ENCODE data around the gene UQCRC1. TPM values are rescaled to one million over a fixed set of nuclear protein-coding genes. Genes with fewer than 3 reads are reported as not detected.

Gene UQCRC1
- total and polyA plus RNA-seq, 2 donors (not counting 1 experiment from before 2014, with no cell fraction given), result 99.9 to 132 TPM

GRCh38 chr3:48595526-48596121 is 13.8 kb downstream of the UQCRC1 start:
- WGBS (ENCODE audit: insufficient coverage), result 53% methylated on average over 5 of the region's 10 CpGs
- TF ChIP-seq, protein P1, sequence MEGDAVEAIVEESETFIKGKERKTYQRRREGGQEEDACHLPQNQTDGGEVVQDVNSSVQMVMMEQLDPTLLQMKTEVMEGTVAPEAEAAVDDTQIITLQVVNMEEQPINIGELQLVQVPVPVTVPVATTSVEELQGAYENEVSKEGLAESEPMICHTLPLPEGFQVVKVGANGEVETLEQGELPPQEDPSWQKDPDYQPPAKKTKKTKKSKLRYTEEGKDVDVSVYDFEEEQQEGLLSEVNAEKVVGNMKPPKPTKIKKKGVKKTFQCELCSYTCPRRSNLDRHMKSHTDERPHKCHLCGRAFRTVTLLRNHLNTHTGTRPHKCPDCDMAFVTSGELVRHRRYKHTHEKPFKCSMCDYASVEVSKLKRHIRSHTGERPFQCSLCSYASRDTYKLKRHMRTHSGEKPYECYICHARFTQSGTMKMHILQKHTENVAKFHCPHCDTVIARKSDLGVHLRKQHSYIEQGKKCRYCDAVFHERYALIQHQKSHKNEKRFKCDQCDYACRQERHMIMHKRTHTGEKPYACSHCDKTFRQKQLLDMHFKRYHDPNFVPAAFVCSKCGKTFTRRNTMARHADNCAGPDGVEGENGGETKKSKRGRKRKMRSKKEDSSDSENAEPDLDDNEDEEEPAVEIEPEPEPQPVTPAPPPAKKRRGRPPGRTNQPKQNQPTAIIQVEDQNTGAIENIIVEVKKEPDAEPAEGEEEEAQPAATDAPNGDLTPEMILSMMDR (IDR thresholded peaks at IDR 0.05), result no peak
- TF ChIP-seq EZH2 (IDR thresholded peaks at IDR 0.05; ENCODE audit: borderline replicate concordance, insufficient read depth, low read depth, low read length, poor library complexity, severe bottlenecking), result no peak
- Histone ChIP-seq H3K27me3 (replicated peaks in 1 of 4; ENCODE audit: control extremely low read depth in 1 of 4, control insufficient read depth in 3 of 4, insufficient read depth in 4 of 4, low read length in 3 of 4) (peaks cover 0 to 33% (median 6%) of the 10 kb centered on the region in 4 experiments), H3K4me1 (ENCODE audit: control insufficient read depth in 2 of 2, insufficient read depth in 2 of 2, low read length in 2 of 2) (peaks cover 4 to 9% of the 10 kb centered on the region in 2 donors), H4K20me1 (ENCODE audit: control insufficient read depth, insufficient read depth, low read length, poor library complexity, severe bottlenecking) (no peaks in the 10 kb centered on the region), H3K27ac (ENCODE audit: low read length in 2 of 2) (no peak overlapping the region), H2AFZ (ENCODE audit: insufficient read depth, low read depth, low read length, poor library complexity, severe bottlenecking) (no peak overlapping the region), H3K9me3 (ENCODE audit: control extremely low read depth in 1 of 3, control insufficient read depth in 2 of 3, insufficient read depth in 1 of 3, low read length in 2 of 3) (no peaks in the 10 kb centered on the region), H3K9ac (ENCODE audit: low read length) (no peak overlapping the region), H3K4me3 (ENCODE audit: control extremely low read depth in 1 of 5, extremely low read depth in 1 of 5, insufficient read depth in 1 of 5, low read depth in 2 of 5, low read length in 4 of 5) (no peak overlapping the region), H3K36me3 (replicated peaks in 1 of 2; ENCODE audit: control extremely low read depth in 1 of 2, control insufficient read depth in 1 of 2, extremely low read depth in 1 of 2, insufficient read depth in 2 of 2, low read length in 1 of 2) (peaks cover 0 to 30% of the 10 kb centered on the region in 2 experiments), H3K79me2 (ENCODE audit: control insufficient read depth, insufficient read depth, low read length) (no peaks in the 10 kb centered on the region), H3K4me2 (replicated peaks; ENCODE audit: low read depth, low read length, poor library complexity, severe bottlenecking) (peak overlapping the region; percentile 53)
- ChIA-PET POLR2A (no interaction called here), CTCF (no interaction called here)
- H3K4me1 Mint-ChIP-seq, result peaks cover 9% of the 10 kb centered on the region
- no peaks in the 10 kb centered on the region for H3K9me3 Mint-ChIP-seq (ENCODE audit: insufficient read depth)
- ATAC-seq (ENCODE audit: low read depth) (peak; percentile 13), DNase-seq (no peak)
- no peak overlapping the region for H3K27ac Mint-ChIP-seq
- no peak overlapping the region for H3K4me3 Mint-ChIP-seq
- peaks cover 21% of the 10 kb centered on the region for H3K27me3 Mint-ChIP-seq
- intact Hi-C loops (cut with micrococcal nuclease), result no loop called here

- peak within 1 kb of the TSS; percentile 38 for H2AFZ ChIP-seq (ENCODE audit: insufficient read depth, low read depth, low read length, poor library complexity, severe bottlenecking)
- ATAC-seq (ENCODE audit: low read depth) (peak; percentile 15), DNase-seq (peak; percentile 71)
- Mint-ChIP-seq H3K4me3 (peak within 1 kb of the TSS; percentile 45), H3K27ac (no peak within 1 kb of the TSS), H3K4me1 (peaks cover 9% of the 10 kb centered on the region), H3K9me3 (ENCODE audit: insufficient read depth) (no peaks in the 10 kb centered on the region), H3K27me3 (peaks cover 24% of the 10 kb centered on the region)
- H3K4me2 ChIP-seq (replicated peaks; ENCODE audit: low read depth, low read length, poor library complexity, severe bottlenecking), result peak within 1 kb of the TSS; percentile 53
- H3K9ac ChIP-seq (ENCODE audit: low read length), result no peak within 1 kb of the TSS
- peaks cover 4 to 9% of the 10 kb centered on the region in 2 donors for H3K4me1 ChIP-seq (ENCODE audit: control insufficient read depth in 2 of 2, insufficient read depth in 2 of 2, low read length in 2 of 2)
- no peak within 1 kb of the TSS for H3K4me3 ChIP-seq (ENCODE audit: control extremely low read depth in 1 of 5, extremely low read depth in 1 of 5, insufficient read depth in 1 of 5, low read depth in 2 of 5, low read length in 4 of 5)
- POLR2A ChIA-PET, result no interaction called here
- H3K36me3 ChIP-seq (replicated peaks in 1 of 2; ENCODE audit: control extremely low read depth in 1 of 2, control insufficient read depth in 1 of 2, extremely low read depth in 1 of 2, insufficient read depth in 2 of 2, low read length in 1 of 2), result peaks cover 0 to 24% of the 10 kb centered on the region in 2 experiments
- WGBS (ENCODE audit: insufficient coverage), result 4% methylated on average over 26 of the region's 35 CpGs
- H3K79me2 ChIP-seq (ENCODE audit: control insufficient read depth, insufficient read depth, low read length), result no peaks in the 10 kb centered on the region
- intact Hi-C loops (cut with micrococcal nuclease), result no loop called here
- H3K27me3 ChIP-seq (replicated peaks in 1 of 4; ENCODE audit: control extremely low read depth in 1 of 4, control insufficient read depth in 3 of 4, insufficient read depth in 4 of 4, low read length in 3 of 4), result peaks cover 0 to 33% (median 6%) of the 10 kb centered on the region in 4 experiments
- no peaks in the 10 kb centered on the region for H4K20me1 ChIP-seq (ENCODE audit: control insufficient read depth, insufficient read depth, low read length, poor library complexity, severe bottlenecking)
- H3K27ac ChIP-seq (ENCODE audit: low read length in 2 of 2), result no peak within 1 kb of the TSS
- CTCF ChIA-PET, result no interaction called here
- TF ChIP-seq, protein P1 (IDR thresholded peaks at IDR 0.05), result no peak
- TF ChIP-seq EZH2 (IDR thresholded peaks at IDR 0.05; ENCODE audit: borderline replicate concordance, insufficient read depth, low read depth, low read length, poor library complexity, severe bottlenecking), result no peak
- no peaks in the 10 kb centered on the region for H3K9me3 ChIP-seq (ENCODE audit: control extremely low read depth in 1 of 3, control insufficient read depth in 2 of 3, insufficient read depth in 1 of 3, low read length in 2 of 3)
Observed at GRCh38 chr3:48595075-48595525, 14.3 kb downstream of the UQCRC1 start, which contains the start of gene COL7A1. COL7A1 (minus strand) TSS chr3:48595329; CDS start chr3:48595159, 170 bp downstream.
